ENCODE results near the gene SEMA4D.

SEMA4D gene

GRCh38 chr9:89428901-89429890 is 68.7 kb downstream of the SEMA4D start:
- H3K9me3 ChIP-seq, result no peaks in the 10 kb centered on the region
- no peak overlapping the region for H3K27ac ChIP-seq
- H3K4me1 ChIP-seq, result peaks cover 0 to 12% (median 11%) of the 10 kb centered on the region in 4 donors
- H3K4me3 ChIP-seq, result no peak overlapping the region
- TF ChIP-seq CTCF (IDR thresholded peaks at IDR 0.05), result no peak
- H3K27me3 ChIP-seq, result no peaks in the 10 kb centered on the region
- intact Hi-C loops (cut with DNase I; ENCODE audit: low total_unique reads), result no loop called here
- H3K36me3 ChIP-seq, result no peaks in the 10 kb centered on the region
- no peak for DNase-seq

GRCh38 chr9:89428222-89428761 is 69.6 kb downstream of the SEMA4D start:
- intact Hi-C loops (cut with DNase I; ENCODE audit: low total_unique reads), result no loop called here
- no peaks in the 10 kb centered on the region for H3K36me3 ChIP-seq
- no peak overlapping the region for H3K4me3 ChIP-seq
- DNase-seq, result no peak
- no peaks in the 10 kb centered on the region for H3K9me3 ChIP-seq
- H3K27ac ChIP-seq, result no peak overlapping the region
- TF ChIP-seq CTCF (IDR thresholded peaks at IDR 0.05), result no peak
- peaks cover 0 to 12% (median 11%) of the 10 kb centered on the region in 4 donors for H3K4me1 ChIP-seq
- H3K27me3 ChIP-seq, result no peaks in the 10 kb centered on the region

- DNase-seq, result no peak
- H3K27me3 ChIP-seq, result no peaks in the 10 kb centered on the region
- no peaks in the 10 kb centered on the region for H3K36me3 ChIP-seq
- peaks cover 0 to 12% (median 8%) of the 10 kb centered on the region in 4 donors for H3K4me1 ChIP-seq
- intact Hi-C loops (cut with DNase I; ENCODE audit: low total_unique reads), result no loop called here
- H3K4me3 ChIP-seq, result no peak overlapping the region
- H3K9me3 ChIP-seq, result no peaks in the 10 kb centered on the region
- TF ChIP-seq CTCF (IDR thresholded peaks at IDR 0.05), result no peak
- no peak overlapping the region for H3K27ac ChIP-seq
Observed at GRCh38 chr9:89427621-89428221, 70.2 kb downstream of the SEMA4D start.

- H3K9me3 ChIP-seq, result no peaks in the 10 kb centered on the region
- TF ChIP-seq CTCF (IDR thresholded peaks at IDR 0.05), result no peak
- no peak overlapping the region for H3K27ac ChIP-seq
- H3K36me3 ChIP-seq, result no peaks in the 10 kb centered on the region
- no peak overlapping the region for H3K4me3 ChIP-seq
- no peak for DNase-seq
- no peaks in the 10 kb centered on the region for H3K4me1 ChIP-seq
- intact Hi-C loops (cut with DNase I; ENCODE audit: low total_unique reads), result no loop called here
- H3K27me3 ChIP-seq, result no peaks in the 10 kb centered on the region
Observed at GRCh38 chr9:89426384-89426961, 71.4 kb downstream of the SEMA4D start.

GRCh38 chr9:89425921-89426383 is 72.0 kb downstream of the SEMA4D start:
- Histone ChIP-seq H3K9me3 (no peaks in the 10 kb centered on the region), H3K4me1 (no peaks in the 10 kb centered on the region), H3K27me3 (no peaks in the 10 kb centered on the region), H3K4me3 (no peak overlapping the region), H3K36me3 (no peaks in the 10 kb centered on the region), H3K27ac (no peak overlapping the region)
- intact Hi-C loops (cut with DNase I; ENCODE audit: low total_unique reads), result no loop called here
- no peak for DNase-seq
- TF ChIP-seq CTCF (IDR thresholded peaks at IDR 0.05), result no peak

Data from tibial artery (tissue), 4 donors.